Prostate gland (tissue), 2 donors: Measurements from ENCODE around the gene ZNF628.
A peak's percentile ranks its signal among the peaks of the same experiment; 100 is the strongest.

Source experiments
- POLR2A ChIP-seq: fragments of 450-650 bp; IDR thresholded peaks from one replicate; pipeline ENCODE4 v1.6.1; 2016; ENCODE audit warnings: antibody characterized with exemption, mild to moderate bottlenecking
- POLR2AphosphoS5 ChIP-seq: sonication (generic); formaldehyde crosslinking; IDR thresholded peaks from one replicate; pipeline ENCODE4 v1.6.1; 2017; ENCODE audit warnings: antibody characterized with exemption
- TF ChIP-seq, protein P1 (sequence below), 4 experiments: fragments of 200-600 bp in 2 of 4; fragments of 450-650 bp in 2 of 4; sonication (generic) in 2 of 4; IDR thresholded peaks; 1 replicate in 3 of 4; 2 replicates in 1 of 4; pipeline ENCODE4 v1.5.1; 2016 to 2019; ENCODE audit warnings: antibody characterized with exemption in 4 of 4, mild to moderate bottlenecking in 2 of 4, moderate library complexity in 2 of 4

DNA sequence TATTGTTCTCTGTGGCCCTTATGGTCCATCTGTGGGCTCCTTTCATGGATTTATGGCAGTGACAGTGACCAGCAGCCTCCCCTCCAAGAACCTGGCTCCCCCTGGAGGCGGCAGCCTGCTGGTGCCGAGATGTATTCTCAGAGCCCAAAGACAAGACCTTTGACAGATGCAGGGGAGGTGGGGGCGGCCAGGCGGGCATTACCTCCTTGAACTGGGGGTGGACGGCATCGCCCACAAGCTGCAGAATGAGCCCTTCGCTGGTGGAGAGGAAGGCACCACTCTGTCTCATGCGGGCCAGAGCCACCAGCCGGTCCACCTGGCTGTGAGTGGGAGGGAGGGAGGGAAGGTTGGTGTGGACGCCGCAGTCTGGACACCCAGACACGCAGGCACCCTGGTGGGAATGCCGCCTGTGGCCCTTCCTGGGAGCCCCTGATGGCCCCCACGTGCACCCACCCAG is 21.6 kb upstream of the ZNF628 start:
- TF ChIP-seq, protein P1, sequence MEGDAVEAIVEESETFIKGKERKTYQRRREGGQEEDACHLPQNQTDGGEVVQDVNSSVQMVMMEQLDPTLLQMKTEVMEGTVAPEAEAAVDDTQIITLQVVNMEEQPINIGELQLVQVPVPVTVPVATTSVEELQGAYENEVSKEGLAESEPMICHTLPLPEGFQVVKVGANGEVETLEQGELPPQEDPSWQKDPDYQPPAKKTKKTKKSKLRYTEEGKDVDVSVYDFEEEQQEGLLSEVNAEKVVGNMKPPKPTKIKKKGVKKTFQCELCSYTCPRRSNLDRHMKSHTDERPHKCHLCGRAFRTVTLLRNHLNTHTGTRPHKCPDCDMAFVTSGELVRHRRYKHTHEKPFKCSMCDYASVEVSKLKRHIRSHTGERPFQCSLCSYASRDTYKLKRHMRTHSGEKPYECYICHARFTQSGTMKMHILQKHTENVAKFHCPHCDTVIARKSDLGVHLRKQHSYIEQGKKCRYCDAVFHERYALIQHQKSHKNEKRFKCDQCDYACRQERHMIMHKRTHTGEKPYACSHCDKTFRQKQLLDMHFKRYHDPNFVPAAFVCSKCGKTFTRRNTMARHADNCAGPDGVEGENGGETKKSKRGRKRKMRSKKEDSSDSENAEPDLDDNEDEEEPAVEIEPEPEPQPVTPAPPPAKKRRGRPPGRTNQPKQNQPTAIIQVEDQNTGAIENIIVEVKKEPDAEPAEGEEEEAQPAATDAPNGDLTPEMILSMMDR (IDR thresholded peaks at IDR 0.05) = peak in 2 of 4 experiments; percentile 30 to 43
- TF ChIP-seq POLR2A (no peak), POLR2AphosphoS5 (no peak)
